ENCODE results near the gene SERF2. TPM values are rescaled to one million over a fixed set of nuclear protein-coding genes. Genes with fewer than 3 reads are reported as not detected.

The SERF2 gene
- total and polyA plus RNA-seq, 2 of the 13 experiments (the other 11 are each of a cell fraction or from before 2014, with no cell fraction given) = 811 to 1,257 TPM

DNA sequence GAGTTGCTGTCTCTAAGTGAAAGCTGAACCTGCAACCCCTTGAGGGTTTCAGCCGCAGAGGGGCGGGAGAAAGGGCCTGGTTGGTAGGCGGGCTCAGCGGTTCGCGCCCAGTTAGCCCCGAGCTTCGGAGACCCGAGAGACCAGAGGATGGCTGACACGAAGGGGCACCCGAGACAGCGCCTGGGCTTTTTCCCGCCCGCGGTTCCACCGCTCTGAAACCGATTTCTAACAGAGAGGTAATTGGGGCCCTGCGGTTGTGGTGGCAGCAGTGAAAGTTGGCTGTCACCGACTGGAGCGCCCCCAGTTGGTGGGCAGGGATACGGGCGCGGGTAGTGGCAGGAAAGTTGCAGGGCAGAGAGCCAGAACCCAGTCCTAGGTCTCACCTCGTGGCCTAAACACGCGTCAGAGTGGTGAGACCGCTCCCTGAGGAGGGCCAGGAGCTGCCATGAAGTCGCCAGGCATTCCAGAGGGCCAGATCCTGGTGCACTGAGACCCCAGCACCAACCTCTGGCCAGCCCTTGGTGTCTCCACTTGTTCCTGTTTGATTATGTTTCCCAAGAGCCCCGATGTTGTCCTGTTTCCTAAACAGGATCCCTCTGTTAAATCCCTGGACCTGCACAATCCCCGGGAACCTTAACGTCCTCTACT is 14.7 kb upstream of the SERF2 start (continued):
- TF ChIP-seq, protein P1, sequence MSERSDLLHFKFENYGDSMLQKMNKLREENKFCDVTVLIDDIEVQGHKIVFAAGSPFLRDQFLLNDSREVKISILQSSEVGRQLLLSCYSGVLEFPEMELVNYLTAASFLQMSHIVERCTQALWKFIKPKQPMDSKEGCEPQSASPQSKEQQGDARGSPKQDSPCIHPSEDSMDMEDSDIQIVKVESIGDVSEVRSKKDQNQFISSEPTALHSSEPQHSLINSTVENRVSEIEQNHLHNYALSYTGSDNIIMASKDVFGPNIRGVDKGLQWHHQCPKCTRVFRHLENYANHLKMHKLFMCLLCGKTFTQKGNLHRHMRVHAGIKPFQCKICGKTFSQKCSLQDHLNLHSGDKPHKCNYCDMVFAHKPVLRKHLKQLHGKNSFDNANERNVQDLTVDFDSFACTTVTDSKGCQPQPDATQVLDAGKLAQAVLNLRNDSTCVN (CRISPR knock-in tag; IDR thresholded peaks at IDR 0.05; ENCODE audit: borderline replicate concordance) = no peak
- TF ChIP-seq HIC2 (CRISPR knock-in tag; IDR thresholded peaks at IDR 0.05; ENCODE audit: low read depth) (peak; percentile 48), ZNF264 (CRISPR knock-in tag; IDR thresholded peaks at IDR 0.05) (peak; percentile 69), ZNF546 (CRISPR knock-in tag; conservative IDR thresholded peaks at IDR 0.05) (no peak), DR1 (CRISPR knock-in tag; IDR thresholded peaks at IDR 0.05) (no peak), MIER3 (CRISPR knock-in tag; IDR thresholded peaks at IDR 0.05; ENCODE audit: borderline replicate concordance) (peak; percentile 71; the same call in 1 of the 2 replicates), NFYB (CRISPR knock-in tag; IDR thresholded peaks at IDR 0.05) (peak; percentile 17; the same call in 1 of the 2 replicates), ZNF570 (CRISPR knock-in tag; IDR thresholded peaks at IDR 0.05; ENCODE audit: borderline replicate concordance) (no peak), HNF1B (CRISPR knock-in tag; IDR thresholded peaks at IDR 0.05) (peak; percentile 73; the same call in 1 of the 2 replicates), RFXAP (CRISPR knock-in tag; IDR thresholded peaks at IDR 0.05; ENCODE audit: borderline replicate concordance) (peak; percentile 52; the same call in 1 of the 2 replicates), MTF1 (CRISPR knock-in tag; IDR thresholded peaks at IDR 0.05) (no peak), ZBED4 (CRISPR knock-in tag; IDR thresholded peaks at IDR 0.05; ENCODE audit: borderline replicate concordance) (0 out of 2 replicates have a peak, but pooled peaks have one; percentile 54)
- TF ChIP-seq, protein P2, sequence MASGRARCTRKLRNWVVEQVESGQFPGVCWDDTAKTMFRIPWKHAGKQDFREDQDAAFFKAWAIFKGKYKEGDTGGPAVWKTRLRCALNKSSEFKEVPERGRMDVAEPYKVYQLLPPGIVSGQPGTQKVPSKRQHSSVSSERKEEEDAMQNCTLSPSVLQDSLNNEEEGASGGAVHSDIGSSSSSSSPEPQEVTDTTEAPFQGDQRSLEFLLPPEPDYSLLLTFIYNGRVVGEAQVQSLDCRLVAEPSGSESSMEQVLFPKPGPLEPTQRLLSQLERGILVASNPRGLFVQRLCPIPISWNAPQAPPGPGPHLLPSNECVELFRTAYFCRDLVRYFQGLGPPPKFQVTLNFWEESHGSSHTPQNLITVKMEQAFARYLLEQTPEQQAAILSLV (CRISPR knock-in tag; IDR thresholded peaks at IDR 0.05; ENCODE audit: borderline replicate concordance) = peak; percentile 16; the same call in 1 of the 2 replicates
- TF ChIP-seq, protein P3, sequence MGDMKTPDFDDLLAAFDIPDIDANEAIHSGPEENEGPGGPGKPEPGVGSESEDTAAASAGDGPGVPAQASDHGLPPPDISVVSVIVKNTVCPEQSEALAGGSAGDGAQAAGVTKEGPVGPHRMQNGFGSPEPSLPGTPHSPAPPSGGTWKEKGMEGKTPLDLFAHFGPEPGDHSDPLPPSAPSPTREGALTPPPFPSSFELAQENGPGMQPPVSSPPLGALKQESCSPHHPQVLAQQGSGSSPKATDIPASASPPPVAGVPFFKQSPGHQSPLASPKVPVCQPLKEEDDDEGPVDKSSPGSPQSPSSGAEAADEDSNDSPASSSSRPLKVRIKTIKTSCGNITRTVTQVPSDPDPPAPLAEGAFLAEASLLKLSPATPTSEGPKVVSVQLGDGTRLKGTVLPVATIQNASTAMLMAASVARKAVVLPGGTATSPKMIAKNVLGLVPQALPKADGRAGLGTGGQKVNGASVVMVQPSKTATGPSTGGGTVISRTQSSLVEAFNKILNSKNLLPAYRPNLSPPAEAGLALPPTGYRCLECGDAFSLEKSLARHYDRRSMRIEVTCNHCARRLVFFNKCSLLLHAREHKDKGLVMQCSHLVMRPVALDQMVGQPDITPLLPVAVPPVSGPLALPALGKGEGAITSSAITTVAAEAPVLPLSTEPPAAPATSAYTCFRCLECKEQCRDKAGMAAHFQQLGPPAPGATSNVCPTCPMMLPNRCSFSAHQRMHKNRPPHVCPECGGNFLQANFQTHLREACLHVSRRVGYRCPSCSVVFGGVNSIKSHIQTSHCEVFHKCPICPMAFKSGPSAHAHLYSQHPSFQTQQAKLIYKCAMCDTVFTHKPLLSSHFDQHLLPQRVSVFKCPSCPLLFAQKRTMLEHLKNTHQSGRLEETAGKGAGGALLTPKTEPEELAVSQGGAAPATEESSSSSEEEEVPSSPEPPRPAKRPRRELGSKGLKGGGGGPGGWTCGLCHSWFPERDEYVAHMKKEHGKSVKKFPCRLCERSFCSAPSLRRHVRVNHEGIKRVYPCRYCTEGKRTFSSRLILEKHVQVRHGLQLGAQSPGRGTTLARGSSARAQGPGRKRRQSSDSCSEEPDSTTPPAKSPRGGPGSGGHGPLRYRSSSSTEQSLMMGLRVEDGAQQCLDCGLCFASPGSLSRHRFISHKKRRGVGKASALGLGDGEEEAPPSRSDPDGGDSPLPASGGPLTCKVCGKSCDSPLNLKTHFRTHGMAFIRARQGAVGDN (CRISPR knock-in tag; IDR thresholded peaks at IDR 0.05) = peak; percentile 94

Data from HepG2 (cell line).